Right forelimb (tissue), 1 donor: ENCODE measurements around the gene PCBP2.
A peak's percentile ranks its signal among the peaks of the same experiment; 100 is the strongest.

Experiments used
- DNase-seq: peaks from one replicate; pipeline ENCODE4 v3.0.0-alpha.2; 2018

Gene PCBP2

GRCh38 chr12:53495903-53496751 lies 44.2 kb downstream of the PCBP2 start:
- no peak for DNase-seq

- no peak for DNase-seq
These were observed 44.8 kb downstream of the PCBP2 start for GRCh38 chr12:53496752-53497032.

DNA sequence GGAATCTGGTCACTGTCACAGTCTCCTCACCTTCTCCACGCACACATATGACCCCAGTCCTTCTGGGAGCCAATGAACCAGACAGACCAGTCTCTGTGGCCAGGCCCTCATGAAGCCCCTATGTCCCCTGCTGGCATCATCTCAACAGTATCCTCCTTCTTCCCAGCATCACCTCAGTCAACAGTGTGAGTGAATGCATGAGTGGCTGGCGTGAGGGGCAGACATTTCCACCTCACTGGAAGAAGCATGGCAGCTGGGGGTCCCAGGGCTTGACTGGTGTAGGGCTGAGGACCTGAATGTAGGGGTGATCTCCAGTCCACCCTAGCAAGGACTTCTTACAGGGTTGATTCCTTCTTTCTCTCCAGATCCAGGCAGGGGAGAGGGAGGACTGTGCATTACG lies 45.6 kb downstream of the PCBP2 start:
- DNase-seq: no peak

GRCh38 chr12:53498235-53498630 lies 46.3 kb downstream of the PCBP2 start:
- DNase-seq: no peak

DNA sequence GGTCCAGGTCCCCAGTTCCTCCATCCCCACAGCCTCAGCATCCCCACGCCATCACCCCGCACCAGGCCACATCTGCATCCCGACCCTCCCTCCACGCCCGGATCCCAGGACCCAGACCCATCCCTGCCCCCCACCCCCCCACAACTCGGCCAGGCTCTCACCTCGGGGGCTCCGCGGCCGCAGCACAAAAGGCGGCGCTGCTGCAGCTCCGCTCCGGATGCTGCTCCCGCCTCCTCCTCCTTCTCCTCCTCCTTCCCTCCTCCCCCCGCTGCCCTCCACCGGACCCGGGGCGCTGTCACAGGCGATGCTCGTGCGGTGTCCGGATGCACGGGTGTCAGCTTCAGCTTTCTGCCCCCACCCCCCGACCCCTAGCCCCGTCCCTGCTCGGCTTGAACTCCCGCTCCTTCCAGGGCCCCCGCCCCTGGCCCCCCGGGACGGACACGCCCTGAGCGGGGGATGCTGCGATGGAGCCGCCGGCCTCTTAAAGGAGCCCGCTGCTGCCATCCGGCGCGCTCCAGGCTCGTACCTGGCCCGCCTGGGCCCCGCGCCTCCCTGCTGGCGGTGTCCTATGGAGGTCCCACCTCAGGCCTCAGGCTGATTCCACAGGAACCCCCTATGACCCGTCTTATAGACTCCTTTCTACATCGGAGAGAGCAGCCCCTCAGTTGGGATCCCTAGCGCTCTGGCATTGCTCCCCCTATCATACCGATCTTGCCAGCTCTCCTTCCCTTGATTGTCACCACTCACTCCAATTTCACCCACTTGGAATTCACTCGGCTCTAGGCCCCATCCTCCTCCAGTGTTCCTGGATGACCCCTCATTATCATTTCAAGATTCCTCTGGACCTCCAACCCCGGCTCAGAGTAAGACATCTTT lies 47.6 kb downstream of the PCBP2 start, which contains the start of gene MAP3K12:
TSS of gene MAP3K12 (minus strand) at position 193 of the 876 bp plus-strand sequence. CDS start 12,067 bp downstream, outside the sequence.
- peak; percentile 83 for DNase-seq

DNA sequence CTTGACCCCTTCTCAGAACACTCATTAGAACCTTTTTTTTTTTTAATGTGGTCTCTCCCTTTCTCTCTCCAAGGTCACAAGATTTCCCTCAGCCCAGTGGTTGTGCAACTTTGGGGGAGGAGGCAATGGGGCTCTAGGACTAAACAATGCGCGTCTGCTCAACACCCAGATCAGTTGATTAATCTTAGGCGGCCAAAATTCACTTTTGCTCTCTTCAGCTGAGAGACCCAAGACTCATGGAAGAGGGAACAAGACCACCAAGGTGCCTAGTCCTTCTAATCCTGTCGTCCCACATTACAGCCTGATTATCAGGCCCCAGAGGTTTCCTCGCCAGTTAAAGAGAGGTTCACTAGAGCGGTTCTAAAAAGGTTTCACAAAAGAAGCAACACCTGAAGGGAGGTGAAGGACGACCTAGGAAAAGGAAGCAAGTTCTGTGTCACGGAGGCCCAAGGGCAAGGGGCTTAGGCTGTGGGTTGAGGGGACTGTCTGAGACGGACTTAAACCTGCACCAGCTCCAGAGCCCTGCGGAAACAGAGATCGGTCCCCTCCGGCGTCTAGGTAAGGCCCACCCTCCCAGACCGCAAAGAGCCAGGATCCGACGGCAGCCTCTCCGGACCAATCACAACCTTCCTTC lies 48.4 kb downstream of the PCBP2 start:
- DNase-seq: no peak

GRCh38 chr12:53500776-53501614 lies 49.1 kb downstream of the PCBP2 start, which contains the start of gene TARBP2:
Gene TARBP2 (plus strand): TSS chr12:53501283. CDS start chr12:53501409, 126 bp downstream.
- peak; percentile 98 for DNase-seq

DNA sequence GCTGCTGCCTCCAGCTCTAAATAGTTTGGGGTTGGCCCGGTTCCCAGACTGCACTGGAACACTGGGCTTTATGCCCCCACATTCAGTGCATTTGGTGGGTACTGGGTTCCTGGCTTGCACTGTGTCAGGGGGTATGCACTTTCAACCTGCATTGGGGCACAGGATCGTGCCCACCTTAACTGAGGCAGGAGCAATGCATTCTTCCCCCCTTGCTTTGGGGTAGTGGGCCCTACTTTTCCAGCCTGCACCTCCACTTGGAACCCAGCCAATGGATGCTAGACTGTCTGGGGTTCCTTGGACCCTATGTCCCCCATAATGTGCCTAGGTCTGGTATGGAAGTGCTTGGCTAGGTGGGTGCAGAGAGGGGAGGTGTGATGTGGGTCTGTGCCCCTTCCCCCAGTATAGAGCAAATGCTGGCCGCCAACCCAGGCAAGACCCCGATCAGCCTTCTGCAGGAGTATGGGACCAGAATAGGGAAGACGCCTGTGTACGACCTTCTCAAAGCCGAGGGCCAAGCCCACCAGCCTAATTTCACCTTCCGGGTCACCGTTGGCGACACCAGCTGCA lies 49.8 kb downstream of the PCBP2 start:
- no peak for DNase-seq

GRCh38 chr12:53502331-53502730 lies 50.4 kb downstream of the PCBP2 start:
- peak; percentile 37 for DNase-seq

- DNase-seq: peak; percentile 37
These were observed 51.3 kb downstream of the PCBP2 start for GRCh38 chr12:53502983-53503728.

DNA sequence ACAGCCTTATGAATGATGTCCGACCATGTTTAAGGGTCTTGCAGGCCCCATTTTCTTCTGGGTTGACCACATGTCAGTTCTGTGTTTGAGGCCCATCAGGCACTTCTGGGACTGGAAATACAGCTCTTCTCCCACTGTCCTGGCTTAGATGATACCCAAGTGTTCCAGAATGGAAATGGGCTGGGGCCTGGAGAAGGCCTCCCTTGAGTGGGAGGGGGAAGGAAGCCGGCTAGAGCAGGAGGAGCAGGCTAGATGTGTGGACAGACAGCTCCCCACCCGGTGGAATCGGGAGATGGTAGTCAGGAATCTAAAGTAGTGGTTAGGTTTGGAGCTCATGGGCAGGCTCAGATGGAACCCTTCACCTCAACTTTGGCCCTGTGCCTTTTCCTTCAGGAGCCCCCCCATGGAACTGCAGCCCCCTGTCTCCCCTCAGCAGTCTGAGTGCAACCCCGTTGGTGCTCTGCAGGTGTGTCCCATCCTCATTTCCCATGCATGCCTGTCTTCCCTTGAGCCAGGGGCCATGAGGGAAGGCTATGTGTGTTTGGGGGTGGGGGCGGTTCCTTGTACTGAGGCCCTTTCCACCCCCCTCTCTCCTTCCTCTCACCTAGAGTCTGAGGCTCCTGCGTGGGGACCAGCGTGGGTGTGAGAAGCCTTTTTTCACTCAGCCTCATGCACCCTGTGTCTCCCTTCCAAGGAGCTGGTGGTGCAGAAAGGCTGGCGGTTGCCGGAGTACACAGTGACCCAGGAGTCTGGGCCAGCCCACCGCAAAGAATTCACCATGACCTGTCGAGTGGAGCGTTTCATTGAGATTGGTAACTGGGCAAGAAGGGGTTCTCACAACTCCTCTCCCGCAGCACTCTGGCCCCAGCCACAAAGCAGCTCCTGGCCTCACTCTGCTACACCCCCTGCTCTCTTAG lies 52.4 kb downstream of the PCBP2 start:
- peak; percentile 36 for DNase-seq

DNA sequence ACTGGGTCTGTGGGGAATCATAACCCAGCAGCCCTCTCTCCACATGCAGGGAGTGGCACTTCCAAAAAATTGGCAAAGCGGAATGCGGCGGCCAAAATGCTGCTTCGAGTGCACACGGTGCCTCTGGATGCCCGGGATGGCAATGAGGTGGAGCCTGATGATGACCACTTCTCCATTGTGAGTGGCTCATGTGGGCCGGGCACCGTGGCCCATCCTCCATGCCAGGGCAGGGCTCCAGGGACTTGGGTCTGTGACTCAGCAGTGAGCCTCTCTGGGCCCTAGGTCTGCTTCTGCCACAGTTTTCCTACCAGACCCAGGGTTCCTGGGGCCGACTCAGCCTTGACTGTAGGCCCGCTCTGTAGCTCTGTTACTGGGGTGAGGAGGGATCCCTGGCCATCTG lies 53.2 kb downstream of the PCBP2 start:
- DNase-seq: no peak

- no peak for DNase-seq
These were observed 53.9 kb downstream of the PCBP2 start for GRCh38 chr12:53505555-53506449.

DNA sequence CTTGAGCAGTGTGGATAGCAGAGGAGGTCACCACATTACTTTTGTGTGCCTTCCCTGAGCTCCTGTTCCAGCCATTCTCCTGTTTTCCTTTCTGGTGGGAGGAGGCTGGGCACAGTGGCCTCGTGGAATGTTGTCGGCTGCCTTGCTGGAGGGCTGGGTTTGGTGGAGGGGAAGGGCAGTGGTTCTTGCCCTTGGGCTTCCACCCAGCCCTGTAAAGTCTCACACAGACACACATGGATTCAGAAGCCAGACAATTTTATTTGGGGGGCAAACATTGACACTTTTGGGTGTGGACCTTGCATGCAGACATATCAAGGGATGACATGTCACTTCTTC lies 54.5 kb downstream of the PCBP2 start:
- no peak for DNase-seq

GRCh38 chr12:53506881-53507602 lies 55.1 kb downstream of the PCBP2 start, which contains the start of gene NPFF:
Gene NPFF (minus strand): TSS chr12:53507484. CDS start chr12:53507474, 10 bp downstream.
- no peak for DNase-seq

DNA sequence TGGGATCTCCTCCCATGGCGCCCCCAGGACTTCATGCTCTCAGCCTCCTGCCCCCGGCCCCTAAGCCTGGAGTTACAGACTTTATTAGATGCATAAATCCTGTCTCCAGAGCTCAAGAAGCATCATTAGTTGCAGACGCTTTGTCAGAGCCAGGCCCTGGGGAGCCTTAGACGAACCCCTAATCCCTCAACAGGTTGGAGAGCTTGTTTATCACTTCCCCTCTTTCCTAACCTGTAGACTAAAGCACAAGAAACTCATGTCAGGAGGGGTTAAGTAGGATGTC lies 55.6 kb downstream of the PCBP2 start:
- DNase-seq: no peak

- peak; percentile 87 for DNase-seq
These were observed 56.8 kb downstream of the PCBP2 start for GRCh38 chr12:53508534-53509170.

DNA sequence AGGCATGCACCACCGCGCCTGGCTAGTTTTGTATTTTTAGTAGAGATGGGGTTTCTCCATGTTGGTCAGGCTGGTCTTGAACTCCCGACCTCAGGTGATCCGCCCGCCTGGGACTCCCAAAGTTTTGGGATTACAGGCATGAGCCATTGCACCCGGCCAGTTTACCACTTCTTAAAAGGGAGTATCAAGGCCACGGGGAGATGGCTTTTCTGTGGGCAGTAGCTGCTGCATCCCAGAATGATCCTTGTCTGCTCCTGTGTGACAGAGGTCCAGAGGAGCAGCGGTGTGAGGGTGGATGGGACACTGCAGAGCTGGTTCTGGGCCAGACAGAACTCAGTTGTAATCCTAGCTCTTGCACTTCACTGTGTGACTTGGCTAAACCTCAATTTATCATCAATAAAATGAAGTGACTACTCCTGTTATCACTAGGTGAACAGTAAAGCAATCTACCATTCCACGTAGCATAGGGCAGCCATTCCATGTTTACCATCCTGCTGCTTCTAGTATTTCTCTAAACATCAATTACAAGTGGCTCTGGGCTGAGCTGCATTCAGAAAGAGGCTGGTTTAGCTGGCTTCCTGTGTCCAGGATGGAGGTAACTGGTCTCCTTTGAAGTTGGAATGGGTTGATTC lies 58.4 kb downstream of the PCBP2 start:
- DNase-seq: no peak
